NCI-H1417 treated with DMSO at 0.1 percent for 48 hours (cell line): Measurements from ENCODE around the gene DEDD2.
A peak's percentile ranks its signal among the peaks of the same experiment; 100 is the strongest.
"Not testable (repeated sequence)": the region's sequence is repeated elsewhere in the genome, so short reads cannot be mapped to it uniquely, and the experiment has no call there.

Source experiments
- DNase-seq: peaks from one replicate; lab custom pipeline; 2025; lab: John Stamatoyannopoulos, UW

The DEDD2 gene, protein sequence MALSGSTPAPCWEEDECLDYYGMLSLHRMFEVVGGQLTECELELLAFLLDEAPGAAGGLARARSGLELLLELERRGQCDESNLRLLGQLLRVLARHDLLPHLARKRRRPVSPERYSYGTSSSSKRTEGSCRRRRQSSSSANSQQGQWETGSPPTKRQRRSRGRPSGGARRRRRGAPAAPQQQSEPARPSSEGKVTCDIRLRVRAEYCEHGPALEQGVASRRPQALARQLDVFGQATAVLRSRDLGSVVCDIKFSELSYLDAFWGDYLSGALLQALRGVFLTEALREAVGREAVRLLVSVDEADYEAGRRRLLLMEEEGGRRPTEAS

GRCh38 chr19:42217520-42218437 lies at the start of gene DEDD2:
DEDD2 (minus strand) TSS chr19:42217677; CDS start chr19:42217007, 670 bp downstream.
- peak; percentile 67 for DNase-seq

DNA sequence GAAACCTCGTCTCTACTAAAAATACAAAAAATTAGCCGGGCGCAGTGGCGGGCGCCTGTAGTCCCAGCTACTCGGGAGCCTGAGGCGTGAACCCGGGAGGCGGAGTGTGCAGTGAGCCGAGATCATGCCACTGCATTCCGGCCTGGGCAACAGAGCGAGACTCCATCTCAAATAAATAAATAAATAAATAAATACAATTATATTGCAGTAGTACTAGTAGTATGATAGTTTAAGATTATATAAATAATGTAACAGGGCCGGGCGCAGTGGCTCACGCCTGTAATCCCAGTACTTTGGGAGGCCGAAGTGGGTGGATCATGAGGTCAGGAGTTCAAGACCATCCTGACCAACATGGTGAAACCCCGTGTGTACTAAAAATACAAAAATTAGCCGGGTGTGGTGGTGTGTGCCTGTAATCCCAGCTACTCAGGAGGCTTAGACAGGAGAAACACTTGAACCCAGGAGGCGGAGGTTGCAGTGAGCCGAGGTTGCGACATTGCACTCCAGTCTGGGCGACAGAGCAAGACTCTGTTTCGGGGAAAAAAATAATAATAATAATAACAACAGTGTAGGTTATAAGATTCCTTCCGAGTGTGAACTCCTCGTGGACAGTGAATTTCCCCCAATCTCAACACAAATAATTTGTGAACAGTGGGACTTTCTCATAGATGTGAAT lies 49.6 kb upstream of the DEDD2 start:
- not testable (repeated sequence) for DNase-seq

GRCh38 chr19:42266105-42266504 lies 48.6 kb upstream of the DEDD2 start:
- not testable (repeated sequence) for DNase-seq

DNA sequence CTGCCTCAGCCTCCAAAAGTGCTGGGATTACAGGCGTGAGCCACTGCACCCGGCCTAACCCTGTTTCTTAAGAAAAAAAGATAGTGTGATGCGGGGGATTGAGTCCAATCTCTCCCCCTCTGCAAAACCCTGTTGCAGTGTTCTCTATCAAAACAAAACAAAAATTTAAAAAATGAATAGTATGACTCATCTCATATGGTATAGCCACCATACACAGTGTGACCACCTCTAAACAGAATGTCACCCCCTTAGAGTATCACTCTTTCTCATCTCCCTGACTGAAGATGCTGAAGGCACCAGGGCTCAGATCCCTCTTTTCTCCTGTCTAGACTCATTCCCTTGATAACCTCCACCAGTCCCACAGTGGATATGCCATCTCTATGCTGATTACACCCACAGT lies 44.3 kb upstream of the DEDD2 start:
- no peak for DNase-seq

DNA sequence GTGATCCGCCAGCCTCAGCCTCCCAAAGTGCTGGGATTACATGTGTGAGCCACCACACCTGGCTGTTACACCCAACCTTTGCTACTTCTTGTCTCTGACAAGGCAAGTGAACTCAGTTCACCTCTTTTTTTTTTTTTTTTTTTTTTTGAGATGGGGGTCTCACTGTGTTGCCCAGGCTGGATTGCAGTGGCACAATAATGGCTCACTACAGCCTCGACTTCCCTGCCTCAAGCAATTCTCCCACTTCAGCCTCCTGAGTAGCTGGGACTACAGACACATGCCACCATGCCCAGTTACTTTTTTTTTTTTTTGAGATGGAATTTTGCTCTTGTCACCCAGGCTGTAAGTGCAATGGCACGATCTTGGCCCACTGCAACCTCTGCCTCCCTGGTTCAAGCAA lies 40.4 kb upstream of the DEDD2 start:
- DNase-seq: not testable (repeated sequence)

- DNase-seq: no peak
These were observed 38.6 kb upstream of the DEDD2 start for GRCh38 chr19:42255766-42256745.

GRCh38 chr19:42254850-42255765 lies 37.6 kb upstream of the DEDD2 start, which contains the start of gene ERF:
ERF (minus strand) TSS chr19:42255128; CDS start chr19:42254999, 129 bp downstream.
- DNase-seq: peak; percentile 25

GRCh38 chr19:42254089-42254849 lies 36.8 kb upstream of the DEDD2 start:
- no peak for DNase-seq

DNA sequence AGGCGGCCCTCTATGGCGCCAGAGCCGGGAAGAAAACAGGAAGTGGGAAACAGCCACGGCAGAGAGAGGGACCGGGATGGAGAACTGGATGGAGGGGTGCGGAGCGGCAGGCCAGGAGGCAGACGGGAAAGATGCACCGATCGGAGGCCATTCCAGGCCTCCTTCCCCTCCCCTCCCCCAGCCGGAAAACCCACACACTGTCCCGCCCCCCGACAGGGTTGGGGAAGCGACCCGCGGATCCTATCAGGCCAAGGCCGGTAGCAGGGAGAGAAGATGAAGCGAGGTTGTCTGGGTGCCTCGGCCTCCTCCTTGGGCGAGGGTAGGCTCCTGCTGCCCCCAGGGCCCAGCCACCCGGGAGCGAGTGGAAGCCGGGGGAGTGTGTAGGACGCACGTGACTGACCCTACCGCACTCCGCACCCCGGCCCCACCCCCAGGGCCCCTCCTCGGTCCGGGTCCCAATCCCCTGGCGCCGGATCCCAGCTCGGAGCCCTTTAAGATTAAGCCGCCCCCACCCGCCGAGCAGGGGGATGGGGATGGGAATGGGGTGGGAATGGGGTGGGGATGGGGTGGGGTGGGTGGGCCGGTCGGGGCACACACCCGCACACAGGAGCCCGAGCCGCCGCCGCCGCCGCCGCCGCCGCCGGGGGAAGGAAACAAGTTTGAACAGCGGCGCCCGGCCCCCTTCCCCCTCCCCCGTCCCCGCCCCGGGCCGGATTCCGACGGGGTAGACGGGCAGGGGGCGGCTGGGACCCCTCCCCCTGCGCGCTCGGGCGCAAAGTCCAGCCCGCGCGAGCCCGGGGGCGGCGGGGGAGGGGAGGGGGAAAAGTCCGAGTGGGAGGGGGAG lies 36.0 kb upstream of the DEDD2 start:
- DNase-seq: no peak

- DNase-seq: no peak
These were observed 35.1 kb upstream of the DEDD2 start for GRCh38 chr19:42252365-42253244.

- DNase-seq: no peak
These were observed 34.3 kb upstream of the DEDD2 start for GRCh38 chr19:42251572-42252358.

DNA sequence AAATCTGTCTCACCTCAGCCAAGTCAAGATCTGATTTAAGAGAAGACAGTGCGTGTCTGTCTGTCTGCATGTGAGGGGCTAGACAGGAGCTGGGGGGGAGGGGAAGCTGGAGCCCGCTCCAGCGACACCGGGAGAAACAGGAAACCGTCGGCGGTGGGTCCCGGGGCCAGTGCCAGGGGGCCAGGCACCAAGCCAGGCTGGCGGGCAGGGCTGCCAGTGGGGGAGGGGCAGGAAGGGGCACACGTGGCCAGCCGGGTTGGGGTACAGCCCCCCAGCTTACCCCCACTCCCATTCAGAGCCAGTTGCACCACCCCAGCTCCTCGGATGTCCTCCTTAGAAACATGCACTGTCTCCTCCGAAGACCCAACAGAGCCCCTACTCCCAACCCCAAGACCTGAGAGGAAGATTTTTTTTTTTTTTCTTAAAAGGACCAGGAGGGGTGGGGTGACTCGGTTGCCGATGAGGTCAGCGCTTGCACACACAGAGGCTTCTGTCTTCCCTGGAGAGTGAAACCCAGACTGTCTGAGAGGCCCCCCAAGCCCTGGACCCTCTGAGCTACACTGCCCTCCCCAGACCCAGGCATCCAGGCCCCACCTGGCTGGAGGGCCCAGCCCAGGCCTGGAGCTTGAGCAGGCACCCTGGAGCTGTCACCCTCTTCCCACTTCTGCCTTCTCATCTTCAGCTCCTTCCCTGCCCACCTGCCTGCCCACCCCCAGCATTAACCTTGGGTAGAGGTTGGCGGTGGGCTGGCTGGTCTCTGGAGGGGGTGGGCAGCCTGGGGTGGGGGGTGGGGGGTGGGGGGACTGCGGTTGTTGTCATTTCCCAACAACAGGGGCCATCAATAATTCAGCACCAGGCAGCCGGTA lies 33.4 kb upstream of the DEDD2 start:
- no peak for DNase-seq

DNA sequence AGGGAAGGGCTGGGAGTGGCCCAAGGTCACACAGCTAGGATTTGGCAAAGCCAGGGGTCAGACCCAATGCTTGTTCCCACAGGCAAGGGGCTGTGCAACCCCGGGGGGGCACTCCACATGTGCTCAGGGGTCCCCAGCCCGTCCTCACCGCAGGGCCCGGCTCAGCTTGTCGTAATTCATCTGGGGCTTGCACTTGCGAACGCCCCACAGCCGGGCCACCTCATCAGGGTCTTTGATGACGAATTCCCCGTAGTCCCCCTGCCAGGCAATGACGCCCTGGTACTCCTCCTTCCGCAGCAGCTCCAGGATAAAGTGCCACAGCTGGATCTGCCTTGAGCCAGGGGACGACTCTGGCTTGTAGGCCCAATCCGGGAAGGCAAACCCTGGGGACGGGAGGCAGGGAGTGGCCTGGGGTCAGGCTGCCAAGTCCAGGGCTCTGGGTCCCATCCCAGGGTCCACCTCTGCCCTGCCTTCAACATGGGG lies 32.7 kb upstream of the DEDD2 start:
- no peak for DNase-seq

DNA sequence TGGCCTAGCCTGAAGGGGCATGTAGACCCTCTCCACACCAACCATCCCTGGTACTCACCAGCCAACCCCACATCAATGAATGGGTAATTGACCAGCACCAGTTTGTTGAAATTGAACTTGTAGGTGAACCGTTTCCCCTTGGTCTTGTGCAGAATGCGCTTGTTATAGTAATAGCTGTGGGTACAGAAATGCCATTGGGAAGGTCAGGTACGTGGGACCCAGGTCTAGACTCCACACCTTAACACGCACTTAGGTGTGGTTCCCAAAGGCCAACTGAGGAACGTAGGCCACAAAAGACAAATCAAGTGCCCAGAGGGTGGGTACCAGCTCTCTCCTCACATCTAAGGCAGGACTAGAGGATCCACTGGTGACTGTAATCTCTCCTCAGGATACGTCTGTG lies 32.3 kb upstream of the DEDD2 start:
- no peak for DNase-seq

GRCh38 chr19:42249149-42249750 lies 31.8 kb upstream of the DEDD2 start:
- no peak for DNase-seq
